GM19328 (cell line): Measurements from ENCODE around the gene OR2V2.
"Not testable (repeated sequence)": the region's sequence is repeated elsewhere in the genome, so short reads cannot be mapped to it uniquely, and the experiment has no call there.

ENCODE experiments used
- ATAC-seq: cut with Tn5 transposase; IDR thresholded peaks from one replicate; pipeline ENCODE4 v1.9.1; 2021; ENCODE audit warnings: mild to moderate bottlenecking, moderate library complexity; ENCODE audit not compliant: unreplicated experiment

Gene OR2V2

DNA sequence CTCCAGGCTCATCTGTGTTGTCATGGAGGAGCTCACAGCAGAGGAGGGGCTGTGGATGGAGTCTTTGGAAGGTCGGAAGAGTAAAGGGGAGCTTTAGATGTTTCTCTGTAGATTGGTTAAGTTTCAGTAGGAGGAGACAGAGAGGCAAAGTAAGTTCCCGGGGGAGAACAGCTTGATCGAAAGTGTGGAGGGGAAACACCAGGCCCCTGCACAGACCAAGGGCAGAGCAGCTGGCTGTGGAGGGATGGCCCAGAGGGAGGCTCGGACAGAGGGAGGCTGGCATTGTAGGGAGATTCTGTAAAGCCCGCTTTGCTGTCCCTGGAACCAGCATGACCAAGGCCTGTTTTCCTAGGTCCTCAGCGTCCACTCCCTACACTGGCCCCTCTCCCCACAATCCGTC is 5.3 kb upstream of the OR2V2 start:
- no peak for ATAC-seq

- ATAC-seq, result no peak
Observed at GRCh38 chr5:181145133-181145532, 2.3 kb upstream of the OR2V2 start.

DNA sequence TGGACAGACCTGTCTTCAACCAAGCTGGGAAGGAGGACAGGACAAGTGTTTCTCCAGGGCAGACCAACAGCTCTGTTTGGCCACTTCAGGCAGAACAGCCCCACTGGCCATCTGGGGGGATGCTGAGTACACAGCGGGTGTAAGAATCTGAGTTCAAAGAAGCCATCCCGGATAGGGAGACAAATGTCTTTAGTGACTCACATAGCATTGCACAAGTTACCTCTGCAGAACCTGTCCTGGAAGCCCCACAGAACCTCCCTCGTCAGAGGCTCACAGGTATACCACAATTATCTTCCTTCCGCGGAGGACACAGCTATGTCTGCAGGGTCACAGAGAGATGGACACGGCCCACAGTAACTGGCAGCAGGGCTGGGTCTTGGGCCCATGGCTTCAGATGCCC is 2.0 kb downstream of the OR2V2 start:
- no peak for ATAC-seq

- no peak for ATAC-seq
Observed at GRCh38 chr5:181149806-181150733, 2.7 kb downstream of the OR2V2 start.

DNA sequence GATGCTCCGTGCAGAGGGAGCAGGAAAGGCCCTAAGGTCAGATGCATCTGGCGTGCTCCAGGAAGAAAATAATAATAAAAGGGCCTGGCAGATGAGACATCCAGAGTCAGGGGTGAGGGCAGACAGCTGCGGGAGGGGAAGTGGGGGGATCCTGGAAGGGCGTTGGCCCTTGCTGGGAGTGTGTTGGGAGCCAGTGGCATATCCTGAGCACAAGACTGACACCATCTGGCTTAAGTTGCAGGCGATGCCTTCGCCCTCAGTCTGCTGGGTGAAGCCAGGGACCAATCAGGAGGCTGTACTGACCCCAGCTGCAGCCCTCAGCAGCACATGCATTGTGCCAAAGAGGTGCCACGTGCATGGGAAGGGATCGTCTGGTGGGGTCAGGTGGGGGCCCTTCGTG is 3.8 kb downstream of the OR2V2 start:
- ATAC-seq, result no peak

DNA sequence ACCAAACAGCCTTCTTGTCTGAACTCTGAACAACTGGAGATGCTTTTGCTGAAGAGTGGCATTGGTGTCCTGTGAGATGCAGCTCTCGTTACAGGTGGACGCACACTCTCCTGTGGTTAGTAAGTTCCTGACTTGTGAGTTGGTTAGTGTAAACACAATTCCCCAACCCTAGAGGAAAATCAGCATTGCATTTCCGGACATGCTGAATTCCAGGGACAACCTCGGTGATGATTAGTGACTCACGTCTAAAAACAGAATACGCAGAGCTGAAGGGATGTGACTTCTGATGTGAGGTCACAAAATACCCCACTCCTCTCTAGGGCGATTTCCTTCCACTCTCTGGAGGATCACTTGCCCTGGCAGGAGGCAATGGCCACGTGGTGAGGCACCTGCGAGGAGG is 5.0 kb downstream of the OR2V2 start:
- ATAC-seq, result no peak

- ATAC-seq, result no peak
Observed at GRCh38 chr5:181153814-181154213, 6.4 kb downstream of the OR2V2 start.

DNA sequence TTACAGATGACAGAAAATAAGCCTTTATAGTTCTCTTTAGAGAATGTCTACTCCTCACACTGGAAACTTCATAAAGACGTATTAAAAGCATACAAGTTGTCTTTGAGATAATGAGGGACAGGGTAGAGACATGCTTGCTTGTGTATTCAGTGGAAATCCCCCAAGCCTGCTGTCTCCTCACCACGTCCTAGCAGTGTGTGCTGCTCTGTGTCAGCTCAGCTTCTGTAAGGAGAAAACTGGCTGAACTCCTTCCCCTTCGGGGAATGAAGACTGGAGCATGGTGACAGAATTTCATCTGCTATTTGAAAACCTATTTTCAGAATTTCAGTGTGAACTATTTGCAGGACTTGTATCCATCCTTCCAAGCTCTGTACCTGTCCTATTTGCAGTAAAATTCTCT is 9.4 kb downstream of the OR2V2 start:
- no peak for ATAC-seq

- ATAC-seq, result no peak
Observed at GRCh38 chr5:181158869-181159268, 11.5 kb downstream of the OR2V2 start.

DNA sequence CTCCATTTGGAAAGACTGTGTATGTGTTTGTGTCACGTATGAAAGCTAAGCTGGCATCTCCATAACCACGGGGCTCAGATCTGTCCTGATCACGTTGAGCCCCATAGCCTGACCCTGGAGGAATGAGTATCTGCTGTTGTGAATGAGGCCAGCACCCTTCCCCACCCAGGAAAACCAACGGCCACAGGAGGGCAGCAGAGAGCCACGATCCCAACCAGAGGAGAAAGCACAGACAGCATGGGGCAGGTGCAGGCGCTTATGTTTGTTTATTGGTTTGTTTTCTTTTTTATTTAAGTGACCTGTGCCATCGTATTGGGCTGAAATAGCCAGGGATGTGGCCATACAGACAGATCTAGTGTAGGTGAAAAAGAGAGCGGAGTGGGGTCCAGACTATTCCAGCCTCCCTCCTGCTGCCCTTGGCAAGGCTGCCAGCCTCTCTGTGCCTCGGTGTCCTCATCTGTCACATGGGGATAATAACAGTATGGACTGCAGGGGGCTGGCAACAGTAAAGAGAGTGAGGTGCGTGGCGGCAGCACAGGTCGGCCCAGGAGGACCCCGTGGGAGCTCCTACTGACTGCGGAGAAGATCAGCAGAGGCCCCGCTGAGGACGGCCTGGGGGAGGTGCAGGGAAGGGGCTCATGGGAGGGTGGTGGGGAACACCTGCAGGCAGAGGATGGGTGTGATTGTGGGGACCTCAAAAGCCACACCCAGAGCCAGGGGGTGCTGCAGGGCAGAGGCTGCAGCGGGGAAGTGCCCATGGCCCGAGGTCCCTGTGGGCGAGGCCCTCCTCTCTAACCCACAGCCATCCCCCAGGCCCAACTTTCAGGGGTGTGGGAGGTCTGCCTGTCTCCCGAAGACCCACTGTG is 12.1 kb downstream of the OR2V2 start:
- ATAC-seq, result peak; percentile 81

DNA sequence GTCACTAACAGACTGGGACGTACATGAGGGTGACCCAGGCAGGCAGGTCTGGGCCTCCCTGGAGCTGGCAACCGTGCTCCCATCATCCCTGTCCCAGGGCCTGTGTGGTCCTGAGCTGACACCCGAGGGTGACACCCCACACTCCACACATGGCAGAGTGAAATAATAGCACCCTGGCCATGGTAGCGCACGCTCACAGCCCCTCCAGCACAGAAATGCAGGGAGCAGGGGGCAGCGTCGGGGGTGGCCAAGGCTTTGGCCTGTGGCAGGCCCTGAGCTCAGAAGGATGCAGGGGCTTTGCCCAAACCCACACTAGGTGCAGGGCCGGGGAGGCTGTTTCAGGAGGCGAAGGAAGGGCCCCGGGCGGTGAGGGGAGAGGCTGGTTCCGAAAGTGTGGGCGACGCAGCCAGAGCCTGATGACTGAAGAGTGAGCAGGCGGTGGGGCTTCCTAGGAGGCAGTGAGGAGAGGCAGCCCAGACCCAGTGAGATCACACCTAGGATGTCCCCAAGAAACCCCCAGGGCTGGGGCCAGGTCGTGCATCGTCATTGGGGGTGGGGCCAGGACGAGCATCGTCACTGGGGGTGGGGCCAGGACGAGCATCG is 12.9 kb downstream of the OR2V2 start:
- ATAC-seq, result no peak

- ATAC-seq, result not testable (repeated sequence)
Observed at GRCh38 chr5:181160755-181161533, 13.6 kb downstream of the OR2V2 start.

DNA sequence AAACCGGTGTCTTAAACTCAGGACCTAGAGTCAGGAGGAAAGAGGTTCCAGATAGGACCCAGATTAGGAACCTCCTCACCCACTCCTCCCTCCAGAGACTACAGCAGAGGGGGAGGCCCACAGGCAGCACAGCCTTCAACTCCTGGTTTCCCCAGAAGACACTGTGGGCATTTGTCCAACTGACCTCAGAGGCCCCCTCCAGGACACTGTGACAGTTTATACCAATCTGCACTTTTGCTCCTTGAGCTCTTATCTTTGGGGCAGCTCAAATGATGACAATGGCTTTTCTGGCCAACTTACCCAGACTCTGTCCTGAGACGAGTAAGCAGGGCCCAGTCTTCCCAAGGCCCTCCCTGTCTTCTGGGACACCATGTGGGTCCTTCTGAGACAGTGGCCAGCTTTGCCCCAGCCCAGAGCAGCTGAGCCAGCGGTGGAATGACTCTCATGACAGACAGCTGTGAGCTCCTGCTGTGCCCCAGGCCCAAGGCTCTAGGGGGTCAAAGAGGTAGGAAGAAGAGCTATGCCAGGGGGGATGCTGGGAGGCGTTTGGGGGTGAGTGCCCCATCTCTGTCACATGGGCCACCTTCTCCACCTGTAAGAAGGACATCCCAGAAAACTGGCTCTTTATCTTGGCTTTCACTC is 14.3 kb downstream of the OR2V2 start:
- ATAC-seq, result no peak

DNA sequence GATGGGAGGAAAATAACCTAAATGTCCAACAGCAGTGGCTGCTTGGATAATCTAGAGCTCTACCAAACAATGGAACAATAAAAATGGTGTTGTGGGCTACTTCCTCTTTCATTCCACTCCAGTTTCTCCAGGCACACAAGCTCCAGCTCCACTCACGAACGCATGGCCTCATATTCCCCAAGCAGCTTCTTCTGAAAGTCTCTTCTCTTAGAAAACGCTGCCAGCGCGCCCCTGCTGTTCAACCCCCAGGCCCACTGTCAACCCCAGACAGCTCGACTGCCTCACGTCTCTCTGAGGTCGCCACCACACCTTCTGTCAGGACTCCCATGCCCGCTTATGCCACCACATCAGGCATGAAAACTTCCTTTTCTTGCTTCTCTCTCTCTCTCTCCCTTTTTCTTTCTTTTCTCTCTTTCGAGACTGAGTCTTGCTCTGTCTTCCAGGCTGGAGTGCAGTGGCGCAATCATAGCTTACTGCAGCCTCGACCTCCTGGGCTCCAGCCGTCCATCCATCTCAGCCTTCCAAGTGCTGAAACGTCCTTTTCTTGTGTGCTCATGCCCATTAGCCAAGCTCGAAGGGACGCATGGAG is 16.2 kb downstream of the OR2V2 start:
- ATAC-seq, result no peak

- no peak for ATAC-seq
Observed at GRCh38 chr5:181164076-181164952, 16.9 kb downstream of the OR2V2 start.

DNA sequence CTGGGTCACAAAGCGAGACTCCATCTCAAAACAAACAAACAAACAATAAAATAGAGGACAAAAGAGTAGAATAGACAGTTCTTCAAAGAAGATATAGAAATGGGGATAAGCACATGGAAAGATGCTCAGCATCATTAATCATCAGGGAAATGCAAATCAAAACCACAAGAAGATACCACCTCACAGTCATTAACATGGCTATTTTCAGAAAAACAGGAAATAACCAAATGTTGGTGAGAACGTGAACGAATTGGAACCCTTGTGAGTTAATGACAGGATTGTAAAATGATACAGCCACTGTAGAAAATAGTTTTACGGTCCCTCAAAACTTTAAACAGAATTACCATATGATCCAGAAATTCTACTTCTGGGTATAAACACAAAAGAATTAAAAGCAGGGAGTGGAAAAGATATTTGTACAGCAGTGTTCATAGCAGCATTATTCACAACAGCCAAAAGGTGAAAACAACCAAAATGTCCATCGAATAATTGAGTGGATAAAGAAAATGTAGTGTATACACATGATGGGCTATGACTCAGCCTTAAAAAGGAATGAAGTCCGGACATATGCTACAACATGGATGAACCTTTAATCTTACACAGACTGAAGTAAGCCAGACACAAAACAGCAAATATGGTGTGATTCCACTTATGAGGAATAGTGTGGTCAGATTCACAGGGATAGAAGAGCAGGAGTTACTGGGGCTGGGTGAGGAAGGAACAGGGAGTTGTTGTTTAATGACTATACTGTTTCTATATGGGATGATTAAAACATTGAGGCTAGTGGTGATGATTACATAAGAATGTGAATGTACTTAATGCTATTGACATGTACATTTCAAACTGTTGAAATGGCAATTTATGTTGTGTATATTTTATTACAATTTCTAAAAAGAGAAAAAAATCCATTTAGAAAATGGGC is 19.7 kb downstream of the OR2V2 start:
- ATAC-seq, result no peak

DNA sequence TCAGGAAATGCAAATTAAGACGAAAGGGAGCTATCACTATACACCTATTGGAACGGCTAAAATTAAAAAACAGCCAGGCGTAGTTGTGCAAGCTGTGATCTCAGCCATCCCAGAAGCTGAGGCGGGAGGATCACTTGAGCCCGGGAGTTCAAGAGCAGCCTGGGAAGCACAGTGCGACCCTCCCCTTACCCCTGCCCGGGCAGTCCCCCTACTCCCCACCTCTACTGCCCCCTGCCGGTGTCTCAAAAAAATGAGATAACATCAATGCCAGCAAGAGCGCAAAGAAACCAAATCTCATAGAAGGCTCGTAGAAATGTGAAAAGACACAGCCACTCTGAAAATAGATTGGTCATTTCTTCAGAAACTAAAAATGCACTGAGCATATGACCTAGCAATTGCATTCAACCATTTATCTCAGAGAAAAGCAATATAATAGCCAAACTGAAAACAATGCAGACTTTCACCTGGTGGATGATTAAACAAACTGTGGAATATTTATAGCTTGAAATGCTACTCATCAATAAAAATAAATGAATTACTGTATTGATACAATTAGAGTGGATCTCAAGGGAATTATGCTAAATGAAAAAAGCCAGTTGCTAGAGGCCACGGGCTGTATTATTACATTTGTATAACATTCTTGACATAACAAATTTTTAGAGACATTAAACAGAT is 20.6 kb downstream of the OR2V2 start:
- no peak for ATAC-seq
